Measurements from ENCODE around the gene C11orf58.

Gene C11orf58

DNA sequence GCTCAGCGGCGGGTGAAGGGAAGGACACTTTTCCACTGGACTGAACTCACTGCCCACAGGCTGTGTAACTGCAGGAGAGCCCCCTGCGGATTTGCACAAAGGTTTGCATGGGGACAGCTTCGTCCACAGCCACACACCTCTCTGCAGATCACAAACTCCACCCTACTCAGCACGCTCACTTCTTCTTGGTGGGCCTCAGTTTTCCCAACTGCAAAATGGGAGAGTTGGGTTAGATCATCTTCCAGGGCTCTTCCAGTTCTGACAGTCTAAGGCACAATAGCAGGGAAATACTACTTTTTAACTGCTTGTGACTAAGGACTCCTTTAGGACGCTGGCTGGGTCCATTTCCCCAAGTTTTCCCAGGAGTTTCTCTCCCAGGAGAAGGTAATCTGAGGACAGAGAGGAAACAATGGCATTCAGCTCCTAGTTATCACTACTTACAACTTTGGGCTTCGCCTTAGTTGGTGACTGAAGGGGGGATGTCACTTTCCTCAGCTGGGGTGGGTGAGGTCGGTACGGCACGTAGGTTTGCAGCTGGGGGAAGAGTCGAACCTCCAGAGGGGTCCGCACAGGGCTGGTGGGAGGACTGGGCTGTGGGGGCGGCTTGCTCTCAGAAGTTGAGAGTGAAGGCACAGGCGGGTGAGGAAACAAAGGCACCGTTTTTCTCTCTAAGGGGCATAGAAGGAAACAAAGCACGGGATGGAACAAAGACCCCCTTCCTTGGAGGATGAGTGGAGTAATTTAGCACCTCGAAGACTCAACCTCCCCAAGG lies 55.8 kb downstream of the C11orf58 start:
- Histone ChIP-seq H3K36me3 (ENCODE audit: insufficient read depth, low read length) (no peaks in the 10 kb centered on the region), H3K9me3 (ENCODE audit: control insufficient read depth, insufficient read depth, low read length) (no peaks in the 10 kb centered on the region), H3K4me1 (ENCODE audit: insufficient read depth, low read length) (no peaks in the 10 kb centered on the region; the same call in 1 of the 2 replicates), H3K9ac (ENCODE audit: low read depth, low read length) (no peak overlapping the region)

DNA sequence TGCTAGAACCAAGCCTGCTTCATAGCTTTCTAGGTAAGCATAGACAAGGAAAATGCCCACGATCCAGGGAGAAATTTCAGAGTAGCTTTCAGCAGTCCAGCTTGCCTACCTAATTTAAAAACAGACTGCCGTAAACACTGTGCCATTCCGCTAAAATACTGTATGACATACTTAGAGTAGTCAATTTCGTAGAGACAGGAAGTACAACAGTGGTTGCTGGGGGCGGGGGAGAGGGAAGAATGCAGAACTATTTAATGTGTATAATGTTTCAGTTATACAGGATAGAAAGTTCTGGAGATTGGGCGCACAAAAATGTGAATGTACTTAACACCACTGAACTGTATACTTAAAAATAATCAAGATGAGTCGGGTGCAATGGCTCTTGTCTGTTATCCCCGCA lies 56.7 kb downstream of the C11orf58 start:
- Histone ChIP-seq H3K9me3 (ENCODE audit: control insufficient read depth, insufficient read depth, low read length) (no peaks in the 10 kb centered on the region), H3K9ac (ENCODE audit: low read depth, low read length) (no peak overlapping the region), H3K36me3 (ENCODE audit: insufficient read depth, low read length) (no peaks in the 10 kb centered on the region), H3K4me1 (ENCODE audit: insufficient read depth, low read length) (no peaks in the 10 kb centered on the region; the same call in 1 of the 2 replicates)

DNA sequence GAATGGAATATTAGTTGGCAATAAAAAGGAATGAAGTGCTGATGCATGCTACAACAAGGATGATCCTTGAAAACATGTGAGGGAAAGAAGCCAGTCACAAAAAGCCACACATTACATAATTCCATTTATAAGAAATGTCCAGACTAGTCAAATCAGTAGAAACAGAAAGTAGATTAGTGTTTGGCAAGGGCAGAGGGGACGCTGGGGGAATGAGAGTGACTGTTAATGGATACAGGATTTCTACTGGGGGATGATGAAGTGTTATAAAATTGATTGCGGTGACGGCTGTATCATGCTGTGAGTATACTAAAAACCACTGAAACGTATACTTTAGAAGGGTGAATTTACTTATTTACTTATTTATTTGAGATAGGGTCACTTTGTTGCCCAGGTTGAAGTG lies 57.9 kb downstream of the C11orf58 start:
- Histone ChIP-seq H3K9ac (ENCODE audit: low read depth, low read length) (no peak overlapping the region), H3K4me1 (ENCODE audit: insufficient read depth, low read length) (no peaks in the 10 kb centered on the region; the same call in 1 of the 2 replicates), H3K9me3 (ENCODE audit: control insufficient read depth, insufficient read depth, low read length) (no peaks in the 10 kb centered on the region), H3K36me3 (ENCODE audit: insufficient read depth, low read length) (no peaks in the 10 kb centered on the region)

DNA sequence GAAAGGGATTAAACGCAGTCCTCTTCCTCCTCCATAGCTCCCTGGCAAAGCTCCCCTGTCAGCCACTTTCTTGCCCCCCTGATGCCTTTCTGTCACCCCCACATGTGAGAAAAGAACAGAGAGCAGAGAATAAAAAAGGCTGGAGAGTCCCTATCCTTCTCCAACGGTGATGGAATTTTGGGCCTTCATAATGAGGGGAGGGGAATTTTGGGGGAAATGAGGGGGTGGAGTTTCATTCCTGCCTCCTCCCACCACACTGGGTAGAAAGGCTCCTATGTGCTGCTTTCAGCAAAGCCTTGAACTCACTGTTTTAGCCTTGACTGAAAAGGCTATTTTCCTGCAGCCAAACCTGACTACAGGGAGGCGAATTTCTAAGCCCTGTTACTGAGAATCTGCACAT lies 59.3 kb downstream of the C11orf58 start:
- no peak overlapping the region for H3K9ac ChIP-seq (ENCODE audit: low read depth, low read length)
- no peaks in the 10 kb centered on the region for H3K9me3 ChIP-seq (ENCODE audit: control insufficient read depth, insufficient read depth, low read length)
- no peaks in the 10 kb centered on the region for H3K4me1 ChIP-seq (ENCODE audit: insufficient read depth, low read length)
- H3K36me3 ChIP-seq (ENCODE audit: insufficient read depth, low read length): no peaks in the 10 kb centered on the region

DNA sequence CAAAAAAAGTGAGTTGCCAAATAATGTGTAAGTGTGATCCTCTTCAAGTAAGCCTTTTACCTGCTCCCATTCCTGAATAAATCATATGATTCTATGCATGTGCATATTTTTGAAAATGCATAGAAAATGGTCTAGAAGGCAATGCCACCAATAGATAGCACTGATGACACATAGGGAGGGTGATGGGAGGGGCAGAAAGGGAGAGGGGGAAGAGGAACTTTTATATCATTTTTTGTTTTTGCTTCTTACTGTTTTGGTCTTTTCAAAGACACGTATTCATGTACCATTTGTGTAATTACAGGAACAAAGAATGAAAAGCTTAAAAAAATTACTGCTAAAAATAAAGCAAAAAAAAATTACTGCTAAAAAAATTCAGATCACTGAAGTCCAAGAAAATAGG lies 60.8 kb downstream of the C11orf58 start:
- H3K9me3 ChIP-seq (ENCODE audit: control insufficient read depth, insufficient read depth, low read length): no peaks in the 10 kb centered on the region
- H3K36me3 ChIP-seq (ENCODE audit: insufficient read depth, low read length): no peaks in the 10 kb centered on the region
- no peaks in the 10 kb centered on the region for H3K4me1 ChIP-seq (ENCODE audit: insufficient read depth, low read length)
- no peak overlapping the region for H3K9ac ChIP-seq (ENCODE audit: low read depth, low read length)

DNA sequence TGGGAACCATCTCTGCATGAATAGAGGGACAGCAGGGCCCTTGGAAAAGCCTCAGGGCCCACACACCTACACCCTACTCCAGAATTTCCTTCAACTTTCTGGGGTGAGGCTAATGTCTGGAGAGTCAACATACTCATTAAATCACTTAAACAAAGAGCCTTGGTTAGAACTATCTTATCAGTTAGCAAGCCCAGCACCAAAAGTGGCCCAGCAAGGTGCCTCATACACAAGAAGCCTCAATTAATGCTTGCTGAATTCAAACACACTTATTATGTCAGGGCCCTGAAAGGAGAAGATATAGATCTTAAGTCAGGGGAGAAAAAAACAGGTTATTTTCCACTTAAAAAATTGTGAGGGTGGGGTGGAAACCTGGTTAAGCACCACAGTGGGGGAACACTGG lies 61.4 kb downstream of the C11orf58 start:
- H3K36me3 ChIP-seq (ENCODE audit: insufficient read depth, low read length): no peaks in the 10 kb centered on the region
- H3K9me3 ChIP-seq (ENCODE audit: control insufficient read depth, insufficient read depth, low read length): no peaks in the 10 kb centered on the region
- H3K4me1 ChIP-seq (ENCODE audit: insufficient read depth, low read length): no peaks in the 10 kb centered on the region
- no peak overlapping the region for H3K9ac ChIP-seq (ENCODE audit: low read depth, low read length)

DNA sequence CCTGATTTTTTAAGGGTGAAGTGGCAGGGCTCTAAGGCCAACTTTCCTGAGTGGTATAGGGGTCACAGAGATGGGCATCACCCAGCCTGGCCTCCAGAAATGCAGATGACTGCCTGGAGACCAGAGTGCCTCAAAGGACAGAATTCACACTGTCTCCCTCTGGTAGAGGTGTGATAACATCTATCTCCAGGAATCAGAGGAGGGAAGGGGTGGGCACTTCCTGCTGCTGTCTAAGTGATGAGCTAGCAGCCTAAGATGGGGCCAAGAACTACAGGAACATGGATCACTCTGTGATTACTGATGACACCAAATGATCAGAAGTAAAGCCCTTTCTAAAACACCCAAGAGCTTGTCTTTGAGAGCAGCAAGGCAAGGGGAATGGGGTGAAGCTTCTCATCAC lies 61.9 kb downstream of the C11orf58 start:
- H3K36me3 ChIP-seq (ENCODE audit: insufficient read depth, low read length): no peaks in the 10 kb centered on the region
- no peaks in the 10 kb centered on the region for H3K9me3 ChIP-seq (ENCODE audit: control insufficient read depth, insufficient read depth, low read length)
- no peaks in the 10 kb centered on the region for H3K4me1 ChIP-seq (ENCODE audit: insufficient read depth, low read length)
- no peak overlapping the region for H3K9ac ChIP-seq (ENCODE audit: low read depth, low read length)

DNA sequence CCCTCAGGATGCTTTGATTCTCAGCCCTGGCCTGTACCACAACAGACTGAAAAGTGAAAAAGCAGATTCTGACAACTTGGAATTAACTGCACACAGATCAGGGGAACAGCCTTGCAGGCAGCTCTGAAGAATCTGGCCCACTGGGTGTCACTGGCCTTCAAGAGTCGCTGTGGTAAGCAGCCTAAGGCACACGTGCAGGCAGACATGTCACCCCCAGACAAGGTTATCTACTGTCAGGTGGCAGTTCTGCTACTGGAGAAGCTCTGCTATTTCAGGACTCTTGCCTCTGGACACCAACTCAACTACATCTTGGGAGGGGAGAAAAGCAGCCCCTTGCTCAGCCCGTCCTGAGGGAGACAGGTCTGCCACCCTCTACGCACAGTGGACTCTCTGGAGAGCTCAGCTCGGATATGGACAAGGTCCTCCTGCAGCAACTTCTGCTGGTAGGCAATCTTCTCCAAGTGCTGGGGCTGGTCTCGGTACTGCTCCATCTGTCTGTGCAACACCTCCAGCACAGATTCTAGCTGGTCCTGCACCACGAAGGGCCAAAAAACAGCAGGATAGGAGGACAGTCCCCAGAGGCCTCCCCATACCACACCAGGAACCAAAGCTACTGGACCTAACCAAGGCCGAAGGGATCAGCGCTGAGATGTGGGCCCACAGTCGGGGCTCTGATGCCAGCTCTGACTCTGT lies 63.0 kb downstream of the C11orf58 start:
- Histone ChIP-seq H3K4me1 (ENCODE audit: insufficient read depth, low read length) (no peaks in the 10 kb centered on the region), H3K36me3 (ENCODE audit: insufficient read depth, low read length) (no peaks in the 10 kb centered on the region), H3K9ac (ENCODE audit: low read depth, low read length) (no peak overlapping the region), H3K9me3 (ENCODE audit: control insufficient read depth, insufficient read depth, low read length) (no peaks in the 10 kb centered on the region)

DNA sequence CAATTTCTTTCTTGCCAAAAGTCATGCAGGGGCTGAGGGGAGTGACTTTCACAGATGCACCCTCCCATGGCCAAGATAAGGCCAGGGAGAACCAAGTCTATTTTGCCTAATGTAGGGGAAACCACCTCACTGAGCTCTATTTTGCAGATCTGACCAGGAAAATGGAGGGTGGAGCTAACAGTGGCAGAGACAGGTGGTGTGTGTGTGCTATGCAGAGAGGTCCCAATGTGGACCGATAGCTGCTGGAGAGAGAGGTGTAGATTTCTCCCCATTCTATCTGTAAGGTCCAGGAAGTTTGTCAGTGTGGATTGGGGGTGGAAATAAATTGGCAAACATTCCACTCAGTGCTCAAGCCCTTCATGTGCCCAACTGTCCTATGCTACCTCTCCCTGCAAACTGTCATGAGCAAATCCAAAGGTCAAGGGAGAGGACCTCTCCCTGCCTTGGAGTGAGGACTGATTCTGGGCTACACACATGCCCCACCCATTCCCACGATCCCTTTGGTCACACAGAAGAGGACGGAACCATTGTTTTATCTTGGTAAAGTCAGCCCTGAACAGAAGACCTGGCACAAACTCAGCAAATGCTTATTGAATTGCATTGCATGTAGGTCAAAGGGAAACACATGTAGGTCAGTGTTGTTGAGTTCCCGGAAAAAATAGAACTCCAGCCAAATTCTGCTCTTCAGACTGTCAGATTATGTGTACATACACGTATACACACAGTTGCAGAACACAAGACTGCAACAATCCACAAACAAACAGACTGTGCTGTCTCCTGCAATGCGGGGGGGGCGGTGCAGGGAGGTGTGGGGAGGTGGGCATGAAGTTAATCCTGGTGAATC lies 65.9 kb downstream of the C11orf58 start:
- no peak overlapping the region for H3K9ac ChIP-seq (ENCODE audit: low read depth, low read length)
- no peaks in the 10 kb centered on the region for H3K4me1 ChIP-seq (ENCODE audit: insufficient read depth, low read length)
- no peaks in the 10 kb centered on the region for H3K36me3 ChIP-seq (ENCODE audit: insufficient read depth, low read length)
- H3K9me3 ChIP-seq (ENCODE audit: control insufficient read depth, insufficient read depth, low read length): no peaks in the 10 kb centered on the region

DNA sequence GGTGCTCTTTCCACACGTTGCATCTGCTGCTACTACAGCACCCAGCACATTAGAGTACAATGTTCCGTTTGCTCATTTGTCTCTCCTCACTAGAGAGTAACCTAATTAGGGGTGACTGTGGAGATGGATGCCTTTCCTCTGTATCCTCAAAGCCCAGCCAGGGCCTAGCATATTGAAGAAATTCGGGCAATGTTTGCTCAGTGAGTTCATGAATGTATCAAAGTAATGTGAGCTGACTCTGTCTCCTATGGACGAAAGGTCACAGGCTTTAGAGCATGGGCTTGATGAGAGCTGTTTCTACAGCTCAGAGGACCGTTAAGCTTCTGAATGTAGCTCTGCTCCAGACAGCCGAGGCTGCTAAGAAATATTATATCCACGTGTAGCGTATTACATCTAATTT lies 67.5 kb downstream of the C11orf58 start:
- Histone ChIP-seq H3K9me3 (ENCODE audit: control insufficient read depth, insufficient read depth, low read length) (no peaks in the 10 kb centered on the region), H3K36me3 (ENCODE audit: insufficient read depth, low read length) (no peaks in the 10 kb centered on the region), H3K4me1 (ENCODE audit: insufficient read depth, low read length) (no peaks in the 10 kb centered on the region), H3K9ac (ENCODE audit: low read depth, low read length) (no peak overlapping the region)

DNA sequence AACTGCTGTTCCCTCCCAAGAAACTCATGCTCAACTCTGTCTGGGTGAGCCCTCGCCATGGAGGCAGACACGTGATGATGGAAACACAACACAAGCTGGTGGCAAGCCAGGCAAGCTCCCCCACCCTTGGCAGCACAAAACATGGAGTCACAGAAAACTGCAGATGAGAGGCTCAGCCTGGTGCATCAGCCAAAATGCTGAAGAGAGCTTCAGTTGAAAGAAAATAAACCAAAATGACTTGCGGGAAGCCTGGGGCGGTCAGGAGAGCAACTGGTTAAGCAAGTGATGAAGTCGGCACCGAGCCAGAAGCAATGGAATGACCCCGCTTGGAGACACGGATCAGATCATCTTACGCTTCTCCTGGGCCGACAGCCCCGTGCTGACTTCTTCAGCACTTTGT lies 68.3 kb downstream of the C11orf58 start:
- Histone ChIP-seq H3K9me3 (ENCODE audit: control insufficient read depth, insufficient read depth, low read length) (no peaks in the 10 kb centered on the region), H3K9ac (ENCODE audit: low read depth, low read length) (no peak overlapping the region), H3K36me3 (ENCODE audit: insufficient read depth, low read length) (no peaks in the 10 kb centered on the region), H3K4me1 (ENCODE audit: insufficient read depth, low read length) (no peaks in the 10 kb centered on the region)

DNA sequence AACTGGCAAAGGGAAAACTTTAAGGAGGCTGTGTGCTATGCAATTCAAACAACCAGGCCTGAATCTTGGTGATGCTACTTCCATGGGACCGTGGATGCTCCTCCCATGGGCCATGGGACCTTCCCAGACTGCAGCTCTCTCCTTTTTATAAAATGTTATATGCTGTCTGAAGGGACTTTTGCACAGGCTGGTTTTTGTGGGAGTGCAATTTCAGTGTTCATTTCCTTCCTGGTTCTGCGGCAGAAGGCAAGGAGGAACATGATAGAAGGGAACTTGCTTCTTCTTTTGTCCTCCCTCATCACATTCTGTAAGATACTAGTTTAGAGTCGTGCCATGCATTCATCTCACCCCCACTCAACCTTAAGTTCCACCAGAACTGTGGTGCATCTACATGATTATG lies 68.9 kb downstream of the C11orf58 start:
- no peaks in the 10 kb centered on the region for H3K9me3 ChIP-seq (ENCODE audit: control insufficient read depth, insufficient read depth, low read length)
- no peaks in the 10 kb centered on the region for H3K36me3 ChIP-seq (ENCODE audit: insufficient read depth, low read length)
- no peak overlapping the region for H3K9ac ChIP-seq (ENCODE audit: low read depth, low read length)
- H3K4me1 ChIP-seq (ENCODE audit: insufficient read depth, low read length): no peaks in the 10 kb centered on the region
